ENCODE data around the gene NBEA. TPM values are rescaled to one million over a fixed set of nuclear protein-coding genes. Genes with fewer than 3 reads are reported as not detected.
"Not testable (repeated sequence)": the region's sequence is repeated elsewhere in the genome, so short reads cannot be mapped to it uniquely, and the experiment has no call there.

NBEA gene
- total RNA-seq, 1 donor from 2014 or later, result 37.1 TPM

- DNase-seq (ENCODE audit: low spot score), result no peak
These were observed 17.4 kb downstream of the NBEA start for GRCh38 chr13:34959489-34959888.

- DNase-seq (ENCODE audit: low spot score), result no peak
These were observed 22.5 kb downstream of the NBEA start for GRCh38 chr13:34964558-34964957.

GRCh38 chr13:34967851-34968562 is 25.9 kb downstream of the NBEA start:
- DNase-seq (ENCODE audit: low spot score), result no peak

GRCh38 chr13:34969539-34969938 is 27.5 kb downstream of the NBEA start:
- not testable (repeated sequence) for DNase-seq (ENCODE audit: low spot score)

GRCh38 chr13:34970961-34971360 is 28.9 kb downstream of the NBEA start:
- no peak for DNase-seq (ENCODE audit: low spot score)

GRCh38 chr13:34971473-34971872 is 29.4 kb downstream of the NBEA start:
- DNase-seq (ENCODE audit: low spot score), result no peak

- not testable (repeated sequence) for DNase-seq (ENCODE audit: low spot score)
These were observed 43.1 kb downstream of the NBEA start for GRCh38 chr13:34985199-34985598.

- DNase-seq (ENCODE audit: low spot score), result no peak
These were observed 46.3 kb downstream of the NBEA start for GRCh38 chr13:34988330-34988791.

- DNase-seq (ENCODE audit: low spot score), result no peak
These were observed 48.5 kb downstream of the NBEA start for GRCh38 chr13:34990399-34991214.

GRCh38 chr13:34993470-34993869 is 51.4 kb downstream of the NBEA start:
- no peak for DNase-seq (ENCODE audit: low spot score)

GRCh38 chr13:35003734-35004133 is 61.7 kb downstream of the NBEA start:
- not testable (repeated sequence) for DNase-seq (ENCODE audit: low spot score)

GRCh38 chr13:35005051-35005450 is 63.0 kb downstream of the NBEA start:
- no peak for DNase-seq (ENCODE audit: low spot score)

GRCh38 chr13:35014606-35015213 is 72.6 kb downstream of the NBEA start:
- no peak for DNase-seq (ENCODE audit: low spot score)

GRCh38 chr13:35016362-35017112 is 74.5 kb downstream of the NBEA start:
- no peak for DNase-seq (ENCODE audit: low spot score)

- no peak for DNase-seq (ENCODE audit: low spot score)
These were observed 83.2 kb downstream of the NBEA start for GRCh38 chr13:35025314-35025713.

GRCh38 chr13:35028338-35028867 is 86.3 kb downstream of the NBEA start:
- DNase-seq (ENCODE audit: low spot score), result no peak

GRCh38 chr13:35039012-35039411 is 96.9 kb downstream of the NBEA start:
- no peak for DNase-seq (ENCODE audit: low spot score)

GRCh38 chr13:35046587-35046986 is 104.5 kb downstream of the NBEA start:
- no peak for DNase-seq (ENCODE audit: low spot score)

- DNase-seq (ENCODE audit: low spot score), result no peak
These were observed 113.6 kb downstream of the NBEA start for GRCh38 chr13:35055705-35056104.

GRCh38 chr13:35057858-35058257 is 115.8 kb downstream of the NBEA start:
- no peak for DNase-seq (ENCODE audit: low spot score)

GRCh38 chr13:35058585-35058984 is 116.5 kb downstream of the NBEA start:
- DNase-seq (ENCODE audit: low spot score), result not testable (repeated sequence)

All from umbilical cord (tissue), 2 donors.